Neural crest cell (in vitro differentiated cells): ENCODE results near the gene RBPMS2. TPM values are rescaled to one million over a fixed set of nuclear protein-coding genes. Genes with fewer than 3 reads are reported as not detected.

Experiments used
- DNase-seq: peaks from one replicate; pipeline ENCODE4 v3.0.0; 2021; ENCODE audit warnings: low read depth, mixed read lengths, low spot score
- H3K27ac Mint-ChIP-seq: one replicate; pipeline ENCODE4 v1.8.0; 2021; ENCODE audit warnings: mild to moderate bottlenecking, mixed read lengths; ENCODE audit not compliant: unreplicated experiment
- H3K27me3 Mint-ChIP-seq: 2 replicates; pipeline ENCODE4 v1.8.0; 2021; ENCODE audit warnings: low read depth, mild to moderate bottlenecking, mixed read lengths
- H3K36me3 Mint-ChIP-seq: 2 replicates; pipeline ENCODE4 v1.8.0; 2021; ENCODE audit warnings: low read depth, mild to moderate bottlenecking, mixed read lengths
- H3K4me1 Mint-ChIP-seq: 2 replicates; pipeline ENCODE4 v1.8.0; 2021; ENCODE audit warnings: mixed read lengths
- H3K4me3 Mint-ChIP-seq: one replicate; pipeline ENCODE4 v1.8.0; 2021; ENCODE audit warnings: mild to moderate bottlenecking, mixed read lengths
- H3K9me3 Mint-ChIP-seq: 2 replicates; pipeline ENCODE4 v1.8.0; 2021; ENCODE audit warnings: mixed read lengths
- total RNA-seq: library from RNA; stranded (reverse); gene quantifications from 2 replicates; pipeline ENCODE4 v1.2.1, GENCODE V29; 2021
- TF ChIP-seq, protein P1 (sequence below): fragments of 200-600 bp; sonication (generic); conservative IDR thresholded peaks from 2 replicates; pipeline ENCODE4 v1.5.0; 2021; ENCODE audit warnings: antibody characterized with exemption, mild to moderate bottlenecking

Gene RBPMS2
- total RNA-seq, 1 donor from 2014 or later, result 40.3 TPM

DNA sequence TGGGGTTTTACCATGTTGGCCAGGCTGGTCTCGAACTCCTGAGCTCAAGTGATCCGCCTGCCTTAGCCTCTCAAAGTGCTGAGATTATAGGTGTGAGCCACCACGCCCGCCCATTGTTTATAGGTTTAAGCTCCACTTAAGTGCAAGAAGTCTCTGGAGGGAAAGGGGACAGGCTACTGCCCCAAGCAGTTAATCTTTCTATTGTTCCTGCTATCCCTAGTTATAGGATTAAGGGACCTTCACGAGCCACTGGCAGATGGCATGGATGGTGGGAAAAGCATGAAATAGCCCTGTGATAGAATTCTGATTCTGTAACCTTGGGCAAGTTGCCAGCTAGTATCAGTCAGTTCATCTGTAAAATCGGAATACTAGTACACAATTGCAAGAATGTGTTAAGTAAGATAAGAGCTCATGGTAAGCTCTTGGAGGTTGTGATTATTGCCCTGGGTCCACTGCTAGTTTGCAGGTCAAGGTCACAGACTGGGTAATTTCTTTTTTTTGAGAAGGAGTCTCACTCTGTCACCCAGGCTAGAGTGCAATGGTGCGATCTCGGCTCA lies 5.3 kb upstream of the RBPMS2 start:
- H3K9me3 Mint-ChIP-seq, result no peaks in the 10 kb centered on the region
- peaks cover 19% of the 10 kb centered on the region for H3K4me1 Mint-ChIP-seq
- H3K4me3 Mint-ChIP-seq, result no peak overlapping the region
- H3K27me3 Mint-ChIP-seq, result no peaks in the 10 kb centered on the region
- no peaks in the 10 kb centered on the region for H3K36me3 Mint-ChIP-seq
- TF ChIP-seq, protein P1, sequence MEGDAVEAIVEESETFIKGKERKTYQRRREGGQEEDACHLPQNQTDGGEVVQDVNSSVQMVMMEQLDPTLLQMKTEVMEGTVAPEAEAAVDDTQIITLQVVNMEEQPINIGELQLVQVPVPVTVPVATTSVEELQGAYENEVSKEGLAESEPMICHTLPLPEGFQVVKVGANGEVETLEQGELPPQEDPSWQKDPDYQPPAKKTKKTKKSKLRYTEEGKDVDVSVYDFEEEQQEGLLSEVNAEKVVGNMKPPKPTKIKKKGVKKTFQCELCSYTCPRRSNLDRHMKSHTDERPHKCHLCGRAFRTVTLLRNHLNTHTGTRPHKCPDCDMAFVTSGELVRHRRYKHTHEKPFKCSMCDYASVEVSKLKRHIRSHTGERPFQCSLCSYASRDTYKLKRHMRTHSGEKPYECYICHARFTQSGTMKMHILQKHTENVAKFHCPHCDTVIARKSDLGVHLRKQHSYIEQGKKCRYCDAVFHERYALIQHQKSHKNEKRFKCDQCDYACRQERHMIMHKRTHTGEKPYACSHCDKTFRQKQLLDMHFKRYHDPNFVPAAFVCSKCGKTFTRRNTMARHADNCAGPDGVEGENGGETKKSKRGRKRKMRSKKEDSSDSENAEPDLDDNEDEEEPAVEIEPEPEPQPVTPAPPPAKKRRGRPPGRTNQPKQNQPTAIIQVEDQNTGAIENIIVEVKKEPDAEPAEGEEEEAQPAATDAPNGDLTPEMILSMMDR, result no peak
- DNase-seq, result no peak
- no peak overlapping the region for H3K27ac Mint-ChIP-seq

DNA sequence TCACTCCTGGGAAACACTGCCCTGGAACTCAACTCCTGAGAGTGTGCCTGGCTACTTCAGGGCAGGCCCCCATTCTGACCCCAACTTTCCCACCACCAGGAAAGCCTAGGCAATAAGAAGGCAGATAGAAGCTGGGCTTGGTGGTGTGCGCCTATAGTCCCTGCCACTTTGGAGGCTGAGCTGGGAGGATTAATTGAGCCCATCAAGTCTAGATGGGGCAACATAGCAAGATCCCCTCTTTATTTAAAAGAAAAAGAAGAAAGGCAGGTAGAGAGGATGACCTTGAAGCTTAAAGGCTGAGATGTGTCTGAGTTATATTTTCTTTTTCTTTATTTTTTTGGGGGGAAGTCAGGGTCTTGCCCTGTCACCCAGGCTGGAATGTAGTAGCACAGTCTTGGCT lies 4.2 kb upstream of the RBPMS2 start:
- no peaks in the 10 kb centered on the region for H3K27me3 Mint-ChIP-seq
- H3K4me1 Mint-ChIP-seq, result peaks cover 19% of the 10 kb centered on the region
- no peaks in the 10 kb centered on the region for H3K9me3 Mint-ChIP-seq
- DNase-seq, result no peak
- H3K4me3 Mint-ChIP-seq, result no peak overlapping the region
- TF ChIP-seq, protein P1, result no peak
- H3K36me3 Mint-ChIP-seq, result no peaks in the 10 kb centered on the region
- H3K27ac Mint-ChIP-seq, result no peak overlapping the region

GRCh38 chr15:64779024-64779423 lies 3.6 kb upstream of the RBPMS2 start:
- Mint-ChIP-seq H3K36me3 (no peaks in the 10 kb centered on the region), H3K4me3 (peak overlapping the region; percentile 95), H3K27ac (no peak overlapping the region), H3K4me1 (peaks cover 24% of the 10 kb centered on the region), H3K9me3 (no peaks in the 10 kb centered on the region), H3K27me3 (no peaks in the 10 kb centered on the region)
- TF ChIP-seq, protein P1, result no peak
- no peak for DNase-seq

- Mint-ChIP-seq H3K27me3 (no peaks in the 10 kb centered on the region), H3K36me3 (no peaks in the 10 kb centered on the region), H3K4me3 (peak overlapping the region; percentile 95), H3K4me1 (peaks cover 29% of the 10 kb centered on the region), H3K9me3 (no peaks in the 10 kb centered on the region), H3K27ac (no peak overlapping the region)
- no peak for DNase-seq
- TF ChIP-seq, protein P1, result no peak
Measured at GRCh38 chr15:64776402-64776786, 1.0 kb upstream of the RBPMS2 start.

DNA sequence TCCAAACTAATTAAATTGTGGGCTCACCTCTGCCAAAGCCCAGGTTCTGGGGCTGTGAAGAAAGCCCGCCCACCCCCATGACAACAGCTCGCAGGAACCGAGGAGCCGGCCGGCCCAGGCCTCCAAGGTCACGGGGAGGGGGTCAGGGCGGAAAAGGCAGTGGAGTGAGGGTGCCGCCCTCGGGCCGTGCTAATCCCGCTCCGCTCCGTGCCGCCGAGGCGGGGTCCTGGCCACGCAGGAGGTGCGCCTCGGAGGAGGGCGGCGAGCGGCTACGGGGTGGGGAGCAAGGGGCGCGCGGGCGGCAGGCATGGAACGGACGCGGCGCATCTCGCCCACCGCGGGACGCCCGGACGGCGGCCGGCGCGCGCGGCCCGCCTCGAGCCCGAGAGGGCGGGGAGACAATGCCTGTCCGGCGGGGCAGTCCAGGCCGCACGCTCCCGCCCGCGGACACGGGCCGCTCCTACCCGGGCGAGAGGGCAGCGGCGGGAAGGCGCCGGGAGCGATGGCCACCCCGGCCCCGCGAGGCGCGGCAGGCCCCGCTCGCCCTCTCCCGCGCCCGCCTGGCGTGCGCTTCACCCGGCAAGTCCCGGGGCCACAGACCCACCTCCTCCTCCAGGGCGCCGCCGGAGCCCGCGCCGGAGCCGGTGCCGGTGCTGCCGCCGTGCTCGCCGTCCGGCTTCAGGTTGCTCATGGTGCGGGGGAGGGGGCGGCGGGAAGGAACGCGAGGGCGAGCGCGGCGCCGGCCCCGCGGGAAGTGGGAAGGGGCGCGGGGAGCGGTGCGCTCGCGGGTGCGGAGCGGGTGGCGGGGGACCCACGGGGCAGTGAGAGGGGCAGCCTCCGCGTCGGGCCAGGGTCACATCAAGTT lies 528 bp downstream of the RBPMS2 start:
- Mint-ChIP-seq H3K36me3 (no peaks in the 10 kb centered on the region), H3K27ac (no peak overlapping the region), H3K4me1 (peaks cover 27% of the 10 kb centered on the region), H3K9me3 (no peaks in the 10 kb centered on the region), H3K4me3 (peak overlapping the region; percentile 94), H3K27me3 (no peaks in the 10 kb centered on the region)
- TF ChIP-seq, protein P1, result no peak
- DNase-seq, result peak; percentile 34
